AG09309 (cell line): ENCODE results near the gene SLC15A3.

ENCODE experiments used
- DNase-seq: peaks from one replicate; pipeline ENCODE4 v3.0.0-alpha.2; 2010; ENCODE audit warnings: low read depth
- H3K4me3 ChIP-seq: 2 replicates; pipeline ENCODE4 v1.5.1; 2011; ENCODE audit warnings: mild to moderate bottlenecking, low read depth, low read length, moderate library complexity; ENCODE audit not compliant: control insufficient read depth
- TF ChIP-seq, protein P1 (sequence below): IDR thresholded peaks from 2 replicates; pipeline ENCODE4 v1.5.1; 2011; ENCODE audit warnings: mild to moderate bottlenecking, low read depth, low read length, inconsistent platforms; ENCODE audit not compliant: insufficient read depth, control insufficient read depth; ENCODE audit errors: missing control alignments

The SLC15A3 gene

GRCh38 chr11:60915248-60915914, 36.6 kb downstream of the SLC15A3 start:
- TF ChIP-seq, protein P1, sequence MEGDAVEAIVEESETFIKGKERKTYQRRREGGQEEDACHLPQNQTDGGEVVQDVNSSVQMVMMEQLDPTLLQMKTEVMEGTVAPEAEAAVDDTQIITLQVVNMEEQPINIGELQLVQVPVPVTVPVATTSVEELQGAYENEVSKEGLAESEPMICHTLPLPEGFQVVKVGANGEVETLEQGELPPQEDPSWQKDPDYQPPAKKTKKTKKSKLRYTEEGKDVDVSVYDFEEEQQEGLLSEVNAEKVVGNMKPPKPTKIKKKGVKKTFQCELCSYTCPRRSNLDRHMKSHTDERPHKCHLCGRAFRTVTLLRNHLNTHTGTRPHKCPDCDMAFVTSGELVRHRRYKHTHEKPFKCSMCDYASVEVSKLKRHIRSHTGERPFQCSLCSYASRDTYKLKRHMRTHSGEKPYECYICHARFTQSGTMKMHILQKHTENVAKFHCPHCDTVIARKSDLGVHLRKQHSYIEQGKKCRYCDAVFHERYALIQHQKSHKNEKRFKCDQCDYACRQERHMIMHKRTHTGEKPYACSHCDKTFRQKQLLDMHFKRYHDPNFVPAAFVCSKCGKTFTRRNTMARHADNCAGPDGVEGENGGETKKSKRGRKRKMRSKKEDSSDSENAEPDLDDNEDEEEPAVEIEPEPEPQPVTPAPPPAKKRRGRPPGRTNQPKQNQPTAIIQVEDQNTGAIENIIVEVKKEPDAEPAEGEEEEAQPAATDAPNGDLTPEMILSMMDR = peak; percentile 42
- DNase-seq = no peak
- H3K4me3 ChIP-seq = peak overlapping the region; percentile 54

DNA sequence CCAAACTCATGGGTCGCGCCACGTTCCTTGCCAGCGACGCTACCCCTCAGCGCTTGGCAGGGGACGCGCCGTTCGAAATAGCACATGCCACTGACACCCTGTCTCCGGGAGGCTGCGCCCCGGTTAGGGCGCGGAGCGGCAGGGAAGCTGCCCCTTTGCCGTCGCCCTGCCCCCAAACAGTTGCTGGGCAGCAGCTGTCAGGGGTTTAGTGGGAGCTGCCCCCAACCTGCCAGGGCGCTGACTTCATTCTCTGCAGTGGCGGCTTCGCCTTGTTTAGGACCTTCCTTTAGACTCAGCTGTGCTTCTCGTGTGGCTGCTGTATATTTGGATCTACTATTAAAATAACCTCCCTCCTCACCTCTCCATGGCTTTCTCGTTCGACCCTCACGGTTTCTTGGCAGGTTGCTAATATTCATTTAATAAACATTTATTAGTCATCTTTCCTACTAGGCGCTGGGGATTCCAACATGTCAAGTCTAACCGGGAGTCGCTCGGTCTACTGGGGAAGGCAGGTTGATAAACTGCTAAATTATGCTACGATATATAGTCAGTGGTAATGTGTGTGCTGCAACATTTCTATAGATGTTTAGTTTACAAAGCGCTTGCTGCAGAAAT, 37.2 kb downstream of the SLC15A3 start:
- no peak for DNase-seq
- TF ChIP-seq, protein P1 = no peak
- H3K4me3 ChIP-seq = peak overlapping the region; percentile 54

DNA sequence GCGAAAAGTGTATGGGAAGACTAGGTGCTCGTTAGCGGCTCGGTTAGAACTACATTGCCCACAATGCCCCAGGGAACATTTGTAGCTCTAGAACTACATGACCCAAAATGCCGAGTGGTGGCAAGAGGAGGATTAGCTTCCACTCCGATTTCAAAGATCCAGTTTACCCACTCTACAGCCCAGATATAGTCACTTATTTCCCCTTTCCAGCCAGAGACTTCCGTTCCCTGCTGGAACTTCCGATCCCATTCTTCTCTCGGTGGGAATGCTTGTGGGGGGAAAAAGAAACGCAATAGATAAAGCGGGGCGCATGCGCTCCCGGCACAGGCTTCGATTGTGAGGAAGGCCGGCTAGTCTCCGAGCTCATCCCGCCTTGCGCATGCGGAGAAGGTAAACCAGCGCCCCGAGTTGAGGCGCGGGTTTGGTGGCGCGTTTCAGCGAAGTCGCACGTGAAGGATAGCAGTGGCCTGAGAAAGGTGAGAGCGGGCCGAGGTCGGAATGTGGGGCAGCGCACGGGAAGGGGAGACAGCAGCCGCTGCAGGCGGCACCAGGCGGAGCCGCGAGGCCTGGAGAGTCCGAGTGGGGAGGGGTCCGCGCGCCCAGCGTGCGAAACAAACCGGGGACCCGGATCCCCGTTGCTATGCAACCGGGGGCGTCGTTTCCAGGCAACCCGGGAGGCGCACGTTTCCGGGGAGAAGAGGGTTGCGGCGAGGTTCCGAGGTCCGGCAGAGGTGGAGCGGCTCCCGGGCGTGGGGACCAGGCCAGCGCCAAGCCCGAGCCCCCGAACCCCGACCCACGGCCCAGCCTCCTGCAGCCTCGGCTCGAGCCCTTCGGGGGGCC, 38.0 kb downstream of the SLC15A3 start, which contains the start of gene TMEM109:
Gene TMEM109, plus strand, starts transcription at position 366 of the 840 bp plus-strand sequence. CDS start 5,536 bp downstream, outside the sequence.
- DNase-seq = peak; percentile 47
- peak within 1 kb of the TSS; percentile 54 for H3K4me3 ChIP-seq
- TF ChIP-seq, protein P1 = no peak

DNA sequence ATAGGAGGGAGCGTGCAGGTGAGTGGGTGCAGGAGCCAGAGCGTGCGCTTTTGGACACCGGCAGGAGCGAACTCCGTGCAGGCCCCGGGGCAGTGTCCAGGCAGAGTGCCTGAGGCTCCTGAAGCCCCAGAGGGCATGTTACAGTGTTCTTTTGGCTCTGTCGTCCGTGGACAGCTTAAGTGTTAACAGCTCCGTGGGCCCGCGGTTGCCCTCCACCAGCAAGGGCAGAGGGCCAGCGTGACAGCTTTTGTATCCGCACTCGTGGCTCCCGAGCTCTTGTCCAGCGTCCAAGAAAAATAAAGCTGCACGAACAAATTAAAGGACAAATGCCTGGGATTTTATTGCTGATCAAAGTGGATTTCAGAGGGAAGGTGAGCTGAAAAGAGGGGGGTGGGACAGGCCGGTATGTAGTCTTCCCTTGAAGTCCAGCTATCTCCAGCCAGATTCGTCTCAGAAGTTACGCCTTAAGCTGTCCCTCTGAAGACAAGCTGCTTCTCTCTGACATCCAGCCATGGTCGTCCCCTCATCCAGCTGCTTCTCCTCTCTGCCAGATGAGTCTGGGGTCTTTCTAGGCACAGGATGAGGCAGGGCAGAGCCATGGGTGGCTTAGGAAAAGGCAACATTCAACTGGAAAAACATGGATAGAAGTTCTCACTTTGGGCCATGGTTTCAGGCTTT, 39.0 kb downstream of the SLC15A3 start:
- no peak for DNase-seq
- no peak overlapping the region; the same call in 1 of the 2 replicates for H3K4me3 ChIP-seq
- TF ChIP-seq, protein P1 = no peak

- TF ChIP-seq, protein P1 = no peak
- no peak for DNase-seq
- no peak overlapping the region for H3K4me3 ChIP-seq
Observed at GRCh38 chr11:60912223-60912850, 39.6 kb downstream of the SLC15A3 start.
